H9 (cell line): ENCODE data around the gene TARM1. TPM values are rescaled to one million over a fixed set of nuclear protein-coding genes. Genes with fewer than 3 reads are reported as not detected.

ENCODE experiments used
- DNase-seq: peaks from one replicate; pipeline ENCODE4 v3.0.0-alpha.2; 2017
- H2AFZ ChIP-seq: one replicate; pipeline ENCODE4 v1.6.1; 2013; ENCODE audit warnings: mild to moderate bottlenecking, low read length, control low read depth, moderate library complexity
- H2AK5ac ChIP-seq: 2 replicates; pipeline ENCODE4 v1.6.1; 2013; ENCODE audit warnings: low read length, control low read depth, mixed read lengths; ENCODE audit not compliant: insufficient read length
- H2BK120ac ChIP-seq: one replicate; pipeline ENCODE4 v1.6.1; 2013; ENCODE audit warnings: low read depth, mild to moderate bottlenecking, low read length, control low read depth, inconsistent platforms; ENCODE audit not compliant: poor library complexity, severe bottlenecking
- H2BK12ac ChIP-seq: 2 replicates; pipeline ENCODE4 v1.6.1; 2013; ENCODE audit warnings: low read length, control low read depth, mixed read lengths, low read depth; ENCODE audit not compliant: insufficient read length
- H2BK15ac ChIP-seq: 2 replicates; pipeline ENCODE4 v1.6.1; 2013; ENCODE audit warnings: low read depth, low read length, control low read depth
- H2BK20ac ChIP-seq: one replicate; pipeline ENCODE4 v1.6.1; 2013; ENCODE audit warnings: low read depth, mild to moderate bottlenecking, low read length, control low read depth, inconsistent platforms; ENCODE audit not compliant: poor library complexity, severe bottlenecking
- H2BK5ac ChIP-seq: 2 replicates; pipeline ENCODE4 v1.6.1; 2013; ENCODE audit warnings: low read length, control low read depth, mixed read lengths; ENCODE audit not compliant: insufficient read length
- H3K14ac ChIP-seq: 2 replicates; pipeline ENCODE4 v1.6.1; 2013; ENCODE audit warnings: low read length, control low read depth; ENCODE audit not compliant: insufficient read depth
- H3K18ac ChIP-seq: 2 replicates; pipeline ENCODE4 v1.6.1; 2013; ENCODE audit warnings: low read depth, mild to moderate bottlenecking, mixed read lengths, low read length, control low read depth; ENCODE audit not compliant: insufficient read length
- H3K23ac ChIP-seq: 2 replicates; pipeline ENCODE4 v1.6.1; 2013; ENCODE audit warnings: low read length, control low read depth, mixed read lengths, low read depth; ENCODE audit not compliant: insufficient read length
- H3K23me2 ChIP-seq: 2 replicates; pipeline ENCODE4 v1.6.1; 2013; ENCODE audit warnings: low read depth, mild to moderate bottlenecking, mixed read lengths, low read length, control low read depth; ENCODE audit not compliant: insufficient read length, poor library complexity, severe bottlenecking
- H3K27ac ChIP-seq: 2 replicates; pipeline ENCODE4 v1.5.1; 2013; ENCODE audit warnings: low read length, control low read depth, mixed read lengths, low read depth; ENCODE audit not compliant: insufficient read length
- H3K27me3 ChIP-seq: 2 replicates; pipeline ENCODE4 v1.6.1; 2013; ENCODE audit warnings: low read length, control low read depth, inconsistent platforms; ENCODE audit not compliant: insufficient read depth
- H3K4ac ChIP-seq: 2 replicates; pipeline ENCODE4 v1.6.1; 2013; ENCODE audit warnings: low read depth, mild to moderate bottlenecking, control low read depth, inconsistent platforms, low read length, moderate library complexity
- H3K4me1 ChIP-seq: 2 replicates; pipeline ENCODE4 v1.6.1; 2013; ENCODE audit warnings: low read length, control low read depth, inconsistent platforms; ENCODE audit not compliant: insufficient read depth
- H3K4me2 ChIP-seq: 2 replicates; pipeline ENCODE4 v1.6.1; 2013; ENCODE audit warnings: low read length, control low read depth, mixed read lengths; ENCODE audit not compliant: insufficient read length, insufficient read depth
- H3K56ac ChIP-seq: 2 replicates; pipeline ENCODE4 v1.6.1; 2013; ENCODE audit warnings: low read depth, mild to moderate bottlenecking, mixed read lengths, low read length, control low read depth; ENCODE audit not compliant: insufficient read length
- H3K79me1 ChIP-seq: 2 replicates; pipeline ENCODE4 v1.6.1; 2013; ENCODE audit warnings: low read depth, mild to moderate bottlenecking, moderate library complexity, low read length, control low read depth, inconsistent platforms; ENCODE audit not compliant: insufficient read depth, poor library complexity, severe bottlenecking
- H3K79me2 ChIP-seq: 2 replicates; pipeline ENCODE4 v1.6.1; 2013; ENCODE audit warnings: low read length, control low read depth, inconsistent platforms; ENCODE audit not compliant: insufficient read depth
- H3K9ac ChIP-seq: 2 replicates; pipeline ENCODE4 v1.6.1; 2013; ENCODE audit warnings: low read length, control low read depth, mixed read lengths; ENCODE audit not compliant: insufficient read length; ENCODE audit errors: extremely low read depth
- H3K9me3 ChIP-seq: one replicate; pipeline ENCODE4 v1.6.1; 2013; ENCODE audit warnings: low read depth, low read length, inconsistent platforms; ENCODE audit not compliant: control insufficient read depth
- H3T11ph ChIP-seq: one replicate; pipeline ENCODE4 v1.6.1; 2013; ENCODE audit warnings: mild to moderate bottlenecking, low read length, control low read depth, inconsistent platforms
- H4K20me1 ChIP-seq: one replicate; pipeline ENCODE4 v1.6.1; 2013; ENCODE audit not compliant: control insufficient read depth, insufficient read length, insufficient read depth
- H4K5ac ChIP-seq: 2 replicates; pipeline ENCODE4 v1.6.1; 2013; ENCODE audit warnings: low read depth, mild to moderate bottlenecking, mixed read lengths, low read length, control low read depth; ENCODE audit not compliant: insufficient read length
- H4K8ac ChIP-seq: replicated peaks from 2 replicates; pipeline ENCODE4 v1.6.1; 2013; ENCODE audit warnings: low read length, control low read depth, mixed read lengths, low read depth; ENCODE audit not compliant: insufficient read length
- H4K91ac ChIP-seq: 2 replicates; pipeline ENCODE4 v1.6.1; 2013; ENCODE audit warnings: low read depth, mild to moderate bottlenecking, moderate library complexity, mixed read lengths, low read length, control low read depth; ENCODE audit not compliant: insufficient read length
- H3K27ac Mint-ChIP-seq, 3 experiments: 2 replicates in 2 of 3; 3 replicates in 1 of 3; pipeline ENCODE4 v1.8.0; 2020 to 2021; ENCODE audit warnings: mixed read lengths in 3 of 3, mild to moderate bottlenecking in 1 of 3, moderate library complexity in 1 of 3
- H3K27me3 Mint-ChIP-seq: 2 replicates; pipeline ENCODE4 v1.8.0; 2021; ENCODE audit warnings: low read depth, mild to moderate bottlenecking, moderate library complexity, mixed read lengths
- H3K36me3 Mint-ChIP-seq, 3 experiments: 2 replicates in 2 of 3; 3 replicates in 1 of 3; pipeline ENCODE4 v1.8.0; 2020 to 2021; ENCODE audit warnings: low read depth in 3 of 3, mixed read lengths in 3 of 3; ENCODE audit not compliant: insufficient read depth in 1 of 3
- H3K4me1 Mint-ChIP-seq, 2 experiments: 2 replicates each; pipeline ENCODE4 v1.8.0; 2020; ENCODE audit warnings: mixed read lengths in 2 of 2
- H3K4me3 Mint-ChIP-seq, 2 experiments: 2 replicates in 1 of 2; 3 replicates in 1 of 2; pipeline ENCODE4 v1.8.0; 2020 to 2021; ENCODE audit warnings: mild to moderate bottlenecking in 2 of 2, mixed read lengths in 2 of 2, moderate library complexity in 1 of 2
- H3K9me3 Mint-ChIP-seq, 2 experiments: 2 replicates in 1 of 2; 3 replicates in 1 of 2; pipeline ENCODE4 v1.8.0; 2020; ENCODE audit warnings: mild to moderate bottlenecking in 2 of 2, mixed read lengths in 2 of 2, moderate library complexity in 1 of 2
- WGBS: extraction: QIAGEN DNeasy Blood & Tissue Kit; methylation state at CpG from one replicate; pipeline ENCODE4 v1.1.7; 2013; ENCODE audit warnings: missing lambda C conversion rate, low lambda C conversion rate, mixed read lengths; ENCODE audit not compliant: insufficient read length; ENCODE audit errors: extremely low coverage; 5-methylcytosine and 5-hydroxymethylcytosine counted together
- total RNA-seq: library from RNA; stranded (reverse); gene quantifications from 2 replicates; pipeline ENCODE4 v1.2.1, GENCODE V29; 2021
- TF ChIP-seq, protein P1 (sequence below): fragments of 200-600 bp; sonication (generic); conservative IDR thresholded peaks from 3 replicates; pipeline ENCODE4 v1.8.0; 2021; ENCODE audit warnings: antibody characterized with exemption, mild to moderate bottlenecking

TARM1 gene
- total RNA-seq, 1 experiment from 2014 or later = not detected

DNA sequence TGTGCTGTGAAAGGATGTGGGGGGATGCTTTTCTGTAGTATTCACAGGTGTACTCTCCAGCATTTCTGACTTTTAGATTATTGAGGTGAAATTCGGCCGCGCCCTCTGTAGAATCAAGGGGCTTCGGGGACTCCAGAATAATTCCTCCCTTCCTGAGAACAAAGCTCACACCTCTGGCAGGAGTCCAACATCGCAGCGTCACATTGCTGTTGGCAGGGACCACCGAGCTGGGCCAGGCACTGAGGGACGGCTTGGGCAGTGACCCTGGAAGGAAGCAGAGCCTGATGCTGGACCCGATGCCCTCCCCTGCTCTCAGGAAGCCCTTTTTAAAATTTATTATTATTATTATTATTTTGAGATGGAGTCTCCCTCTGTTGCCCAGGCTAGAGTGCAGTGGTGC lies 6.3 kb downstream of the TARM1 start:
- no peak overlapping the region for H3K14ac ChIP-seq
- no peak overlapping the region for H3K18ac ChIP-seq
- Mint-ChIP-seq H3K9me3 (peaks cover 0 to 3% of the 10 kb centered on the region in 2 experiments; a peak in 2 of 5 replicates), H3K36me3 (no peaks in the 10 kb centered on the region; a peak in 2 of 7 replicates), H3K27me3 (peaks cover 1% of the 10 kb centered on the region; the same call in 1 of the 2 replicates), H3K4me3 (no peak overlapping the region), H3K27ac (no peak overlapping the region), H3K4me1 (peaks cover 0 to 5% of the 10 kb centered on the region in 2 experiments; a peak in 1 of 4 replicates)
- H2BK20ac ChIP-seq = no peak overlapping the region
- DNase-seq = no peak
- no CpG with 5 or more reads among the region's 9 CpGs for WGBS
- H3K23ac ChIP-seq = no peak overlapping the region
- H4K8ac ChIP-seq = no peak overlapping the region
- no peaks in the 10 kb centered on the region for H3K4me1 ChIP-seq
- no peak overlapping the region for H2BK12ac ChIP-seq
- H3K23me2 ChIP-seq = no peaks in the 10 kb centered on the region
- no peak overlapping the region for H3K27ac ChIP-seq
- H3K4ac ChIP-seq = no peak overlapping the region
- no peak overlapping the region for H3K56ac ChIP-seq
- H4K20me1 ChIP-seq = no peaks in the 10 kb centered on the region
- H3K9me3 ChIP-seq = no peaks in the 10 kb centered on the region
- H3T11ph ChIP-seq = no peak overlapping the region
- no peaks in the 10 kb centered on the region for H3K79me1 ChIP-seq
- H4K91ac ChIP-seq = no peak overlapping the region
- H3K4me2 ChIP-seq = no peak overlapping the region
- no peak overlapping the region for H4K5ac ChIP-seq
- H3K79me2 ChIP-seq = no peaks in the 10 kb centered on the region
- H3K27me3 ChIP-seq = no peaks in the 10 kb centered on the region
- no peak overlapping the region for H2AFZ ChIP-seq
- TF ChIP-seq, protein P1, sequence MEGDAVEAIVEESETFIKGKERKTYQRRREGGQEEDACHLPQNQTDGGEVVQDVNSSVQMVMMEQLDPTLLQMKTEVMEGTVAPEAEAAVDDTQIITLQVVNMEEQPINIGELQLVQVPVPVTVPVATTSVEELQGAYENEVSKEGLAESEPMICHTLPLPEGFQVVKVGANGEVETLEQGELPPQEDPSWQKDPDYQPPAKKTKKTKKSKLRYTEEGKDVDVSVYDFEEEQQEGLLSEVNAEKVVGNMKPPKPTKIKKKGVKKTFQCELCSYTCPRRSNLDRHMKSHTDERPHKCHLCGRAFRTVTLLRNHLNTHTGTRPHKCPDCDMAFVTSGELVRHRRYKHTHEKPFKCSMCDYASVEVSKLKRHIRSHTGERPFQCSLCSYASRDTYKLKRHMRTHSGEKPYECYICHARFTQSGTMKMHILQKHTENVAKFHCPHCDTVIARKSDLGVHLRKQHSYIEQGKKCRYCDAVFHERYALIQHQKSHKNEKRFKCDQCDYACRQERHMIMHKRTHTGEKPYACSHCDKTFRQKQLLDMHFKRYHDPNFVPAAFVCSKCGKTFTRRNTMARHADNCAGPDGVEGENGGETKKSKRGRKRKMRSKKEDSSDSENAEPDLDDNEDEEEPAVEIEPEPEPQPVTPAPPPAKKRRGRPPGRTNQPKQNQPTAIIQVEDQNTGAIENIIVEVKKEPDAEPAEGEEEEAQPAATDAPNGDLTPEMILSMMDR = no peak
- no peak overlapping the region for H2AK5ac ChIP-seq
- H2BK15ac ChIP-seq = no peak overlapping the region
- H2BK120ac ChIP-seq = no peak overlapping the region
- no peak overlapping the region for H3K9ac ChIP-seq
- H2BK5ac ChIP-seq = no peak overlapping the region
